Measurements from ENCODE around the gene PLXNA1. TPM values are rescaled to one million over a fixed set of nuclear protein-coding genes. Genes with fewer than 3 reads are reported as not detected.

PLXNA1 gene
- total RNA-seq, 4 donors from 2014 or later: 20.8 to 56.7 (median 27.7) TPM

DNA sequence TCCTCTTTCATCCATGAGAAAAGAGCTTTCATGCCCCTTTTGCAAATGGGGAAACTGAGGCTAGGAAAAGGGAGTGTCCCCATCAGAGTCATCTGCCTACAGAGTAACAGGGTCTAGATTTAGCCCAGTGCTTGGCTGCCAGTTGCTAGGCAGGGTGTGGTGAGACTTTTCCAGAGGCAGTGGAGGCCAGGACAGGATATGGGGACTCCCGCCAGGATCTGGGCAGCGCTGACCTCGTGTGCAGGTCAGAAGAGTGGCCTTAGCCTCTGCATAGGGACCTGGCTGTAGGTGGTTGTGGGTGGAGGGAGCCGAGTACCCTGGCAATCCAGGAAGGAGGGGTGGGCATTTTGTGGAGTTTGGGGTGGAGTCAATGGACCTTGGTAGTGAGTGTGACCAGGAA, 4.2 kb downstream of the PLXNA1 start:
- WGBS, 2 donors (ENCODE audit: low coverage in 1 of 2): 66% methylated on average over 4 of the region's 4 CpGs; no CpG with 5 or more reads in 1 of the 2 donors

DNA sequence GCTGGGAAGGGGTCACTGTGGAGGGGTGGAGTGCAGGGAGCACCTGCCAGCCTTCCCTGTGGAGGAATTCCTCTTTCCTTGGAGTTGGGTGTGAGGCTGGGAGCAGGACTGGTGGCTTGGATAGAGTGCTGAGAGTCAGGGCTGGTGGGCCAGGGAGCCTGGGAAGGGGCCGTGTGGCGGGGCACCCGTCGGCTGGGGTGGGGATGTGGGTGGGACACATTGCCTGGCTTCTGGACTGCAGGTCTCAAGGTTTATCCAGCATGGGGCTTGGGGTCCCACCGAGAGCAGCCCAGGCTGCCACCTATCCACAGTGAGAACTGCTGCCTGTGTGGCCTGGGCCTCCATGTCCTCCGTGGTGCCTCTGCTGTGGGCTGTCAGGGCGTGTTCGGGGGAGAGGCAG, 4.7 kb downstream of the PLXNA1 start:
- DNase-seq: no peak
- TF ChIP-seq, protein P1, sequence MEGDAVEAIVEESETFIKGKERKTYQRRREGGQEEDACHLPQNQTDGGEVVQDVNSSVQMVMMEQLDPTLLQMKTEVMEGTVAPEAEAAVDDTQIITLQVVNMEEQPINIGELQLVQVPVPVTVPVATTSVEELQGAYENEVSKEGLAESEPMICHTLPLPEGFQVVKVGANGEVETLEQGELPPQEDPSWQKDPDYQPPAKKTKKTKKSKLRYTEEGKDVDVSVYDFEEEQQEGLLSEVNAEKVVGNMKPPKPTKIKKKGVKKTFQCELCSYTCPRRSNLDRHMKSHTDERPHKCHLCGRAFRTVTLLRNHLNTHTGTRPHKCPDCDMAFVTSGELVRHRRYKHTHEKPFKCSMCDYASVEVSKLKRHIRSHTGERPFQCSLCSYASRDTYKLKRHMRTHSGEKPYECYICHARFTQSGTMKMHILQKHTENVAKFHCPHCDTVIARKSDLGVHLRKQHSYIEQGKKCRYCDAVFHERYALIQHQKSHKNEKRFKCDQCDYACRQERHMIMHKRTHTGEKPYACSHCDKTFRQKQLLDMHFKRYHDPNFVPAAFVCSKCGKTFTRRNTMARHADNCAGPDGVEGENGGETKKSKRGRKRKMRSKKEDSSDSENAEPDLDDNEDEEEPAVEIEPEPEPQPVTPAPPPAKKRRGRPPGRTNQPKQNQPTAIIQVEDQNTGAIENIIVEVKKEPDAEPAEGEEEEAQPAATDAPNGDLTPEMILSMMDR (IDR thresholded peaks at IDR 0.05): no peak
- intact Hi-C loops (cut with DNase I; ENCODE audit: low total_unique reads): loop anchor here (10.0 kb wide), 1 partner anchor 233 kb away; no protein-coding TSS in a partner anchor
- Histone ChIP-seq H3K27me3 (no peaks in the 10 kb centered on the region), H3K4me3 (no peak overlapping the region), H3K27ac (no peak overlapping the region), H3K4me1 (peaks cover 6 to 9% (median 6%) of the 10 kb centered on the region in 4 donors), H3K36me3 (no peaks in the 10 kb centered on the region), H3K9me3 (no peaks in the 10 kb centered on the region)
- WGBS, 2 donors (ENCODE audit: low coverage in 1 of 2): 96% methylated on average over 8 of the region's 8 CpGs; no CpG with 5 or more reads in 1 of the 2 donors
- in situ Hi-C loops (cut with MboI; ENCODE audit: low pct_ligation_motif_present in 1 of 4, low pct_unique_long_range_greater_than_20kb in 1 of 4, low sequenced_read_pairs in 3 of 4): loop anchor here in 1 of 4 donors (10.0 kb wide), 1 partner anchor 233 kb away; no protein-coding TSS in a partner anchor

More for the DNA sequence above, 4.2 kb downstream of the PLXNA1 start:
- DNase-seq: no peak
- no peak for TF ChIP-seq POLR2AphosphoS5 (IDR thresholded peaks at IDR 0.05)
- TF ChIP-seq POLR2A (IDR thresholded peaks at IDR 0.05): no peak
- Histone ChIP-seq H3K4me3 (no peak overlapping the region), H3K27ac (no peak overlapping the region), H3K27me3 (no peaks in the 10 kb centered on the region), H3K4me1 (peaks cover 8 to 14% (median 9%) of the 10 kb centered on the region in 4 donors), H3K9me3 (no peaks in the 10 kb centered on the region), H3K36me3 (no peaks in the 10 kb centered on the region)
- in situ Hi-C loops (cut with MboI; ENCODE audit: low pct_ligation_motif_present in 1 of 4, low pct_unique_long_range_greater_than_20kb in 1 of 4, low sequenced_read_pairs in 3 of 4) (loop anchor here in 1 of 4 donors (10.0 kb wide), 1 partner anchor 232 kb away; no protein-coding TSS in a partner anchor), intact Hi-C loops (cut with DNase I; ENCODE audit: low total_unique reads) (loop anchor here (10.0 kb wide), 1 partner anchor 232 kb away; no protein-coding TSS in a partner anchor)

DNA sequence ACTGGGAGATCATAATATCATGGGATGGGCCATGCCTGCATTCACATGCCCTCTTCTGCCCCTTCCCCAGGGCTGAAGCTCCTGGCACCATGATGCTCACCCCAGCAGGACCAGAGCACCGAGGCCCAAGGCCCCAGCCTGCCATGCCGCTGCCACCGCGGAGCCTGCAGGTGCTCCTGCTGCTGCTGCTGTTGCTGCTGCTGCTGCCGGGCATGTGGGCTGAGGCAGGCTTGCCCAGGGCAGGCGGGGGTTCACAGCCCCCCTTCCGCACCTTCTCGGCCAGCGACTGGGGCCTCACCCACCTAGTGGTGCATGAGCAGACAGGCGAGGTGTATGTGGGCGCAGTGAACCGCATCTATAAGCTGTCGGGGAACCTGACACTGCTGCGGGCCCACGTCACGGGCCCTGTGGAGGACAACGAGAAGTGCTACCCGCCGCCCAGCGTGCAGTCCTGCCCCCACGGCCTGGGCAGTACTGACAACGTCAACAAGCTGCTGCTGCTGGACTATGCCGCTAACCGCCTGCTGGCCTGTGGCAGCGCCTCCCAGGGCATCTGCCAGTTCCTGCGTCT, 5.6 kb downstream of the PLXNA1 start:
- H3K9me3 ChIP-seq: no peaks in the 10 kb centered on the region
- H3K27me3 ChIP-seq: no peaks in the 10 kb centered on the region
- H3K4me3 ChIP-seq: no peak overlapping the region
- DNase-seq: no peak
- H3K27ac ChIP-seq: no peak overlapping the region
- WGBS, 2 donors (ENCODE audit: low coverage in 1 of 2): 90% methylated on average over 22 of the region's 26 CpGs; no CpG with 5 or more reads in 1 of the 2 donors
- H3K36me3 ChIP-seq: no peaks in the 10 kb centered on the region
- intact Hi-C loops (cut with DNase I; ENCODE audit: low total_unique reads) (loop anchor here (10.0 kb wide), 1 partner anchor 234 kb away; no protein-coding TSS in a partner anchor), in situ Hi-C loops (cut with MboI; ENCODE audit: low pct_ligation_motif_present in 1 of 4, low pct_unique_long_range_greater_than_20kb in 1 of 4, low sequenced_read_pairs in 3 of 4) (loop anchor here in 1 of 4 donors (10.0 kb wide), 1 partner anchor 234 kb away; no protein-coding TSS in a partner anchor)
- no peak for TF ChIP-seq POLR2AphosphoS5 (IDR thresholded peaks at IDR 0.05)
- no peak for TF ChIP-seq POLR2A (IDR thresholded peaks at IDR 0.05)
- no peak for TF ChIP-seq EP300 (IDR thresholded peaks at IDR 0.05; ENCODE audit: low read depth)
- TF ChIP-seq, protein P1 (IDR thresholded peaks at IDR 0.05): no peak
- peaks cover 5 to 8% (median 6%) of the 10 kb centered on the region in 4 donors for H3K4me1 ChIP-seq

DNA sequence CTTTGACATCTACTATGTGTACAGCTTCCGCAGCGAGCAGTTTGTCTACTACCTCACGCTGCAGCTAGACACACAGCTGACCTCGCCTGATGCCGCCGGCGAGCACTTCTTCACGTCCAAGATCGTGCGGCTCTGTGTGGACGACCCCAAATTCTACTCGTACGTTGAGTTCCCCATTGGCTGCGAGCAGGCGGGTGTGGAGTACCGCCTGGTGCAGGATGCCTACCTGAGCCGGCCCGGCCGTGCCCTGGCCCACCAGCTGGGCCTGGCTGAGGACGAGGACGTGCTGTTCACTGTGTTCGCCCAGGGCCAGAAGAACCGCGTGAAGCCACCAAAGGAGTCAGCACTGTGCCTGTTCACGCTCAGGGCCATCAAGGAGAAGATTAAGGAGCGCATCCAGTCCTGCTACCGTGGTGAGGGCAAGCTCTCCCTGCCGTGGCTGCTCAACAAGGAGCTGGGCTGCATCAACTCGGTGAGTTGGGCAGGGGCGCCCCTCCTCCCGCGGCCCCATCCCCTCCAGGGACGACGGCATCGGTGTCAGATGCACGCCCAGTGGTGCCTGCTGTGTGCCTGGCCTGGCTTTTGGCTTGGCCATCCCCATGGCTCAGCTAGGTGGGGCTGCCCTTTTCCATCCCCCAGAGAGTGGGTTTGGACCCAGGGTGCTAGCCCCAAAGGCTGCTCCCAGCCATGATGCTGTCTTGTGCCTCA, 6.6 kb downstream of the PLXNA1 start:
- peaks cover 0 to 4% (median 2%) of the 10 kb centered on the region in 4 donors for H3K4me1 ChIP-seq
- 92 to 97% methylated on average over 12 to 36 of the region's 36 CpGs for WGBS, 2 donors (ENCODE audit: low coverage in 1 of 2)

More for the DNA sequence above, 6.6 kb downstream of the PLXNA1 start:
- TF ChIP-seq, protein P1 (IDR thresholded peaks at IDR 0.05): no peak
- TF ChIP-seq POLR2AphosphoS5 (IDR thresholded peaks at IDR 0.05) (no peak), EP300 (IDR thresholded peaks at IDR 0.05; ENCODE audit: low read depth) (no peak), POLR2A (IDR thresholded peaks at IDR 0.05) (no peak)
- no peaks in the 10 kb centered on the region for H3K9me3 ChIP-seq
- no peak overlapping the region for H3K4me3 ChIP-seq
- H3K27ac ChIP-seq: no peak overlapping the region
- no peak for DNase-seq
- in situ Hi-C loops (cut with MboI; ENCODE audit: low pct_ligation_motif_present in 1 of 4, low pct_unique_long_range_greater_than_20kb in 1 of 4, low sequenced_read_pairs in 3 of 4) (loop anchor here in 1 of 4 donors (10.0 kb wide), 1 partner anchor 235 kb away; no protein-coding TSS in a partner anchor), intact Hi-C loops (cut with DNase I; ENCODE audit: low total_unique reads) (loop anchor here (10.0 kb wide), 1 partner anchor 235 kb away; no protein-coding TSS in a partner anchor)
- no peaks in the 10 kb centered on the region for H3K36me3 ChIP-seq
- H3K27me3 ChIP-seq: no peaks in the 10 kb centered on the region

Data from transverse colon (tissue), 4 donors.